Stimulated activated CD8-positive, alpha-beta memory T cell treated with anti-CD3 and anti-CD28 coated beads, Interleukin-12 subunit alpha, Interleukin-12 subunit beta, amount 100 ng/mL, for 1 hour (primary cell): ENCODE measurements around the gene ITCH.
"Not testable (repeated sequence)": the region's sequence is repeated elsewhere in the genome, so short reads cannot be mapped to it uniquely, and the experiment has no call there.

ENCODE experiments used
- DNase-seq: peaks from one replicate; pipeline ENCODE4 v3.0.0-alpha.2; 2020; ENCODE audit warnings: low read depth

ITCH gene

DNA sequence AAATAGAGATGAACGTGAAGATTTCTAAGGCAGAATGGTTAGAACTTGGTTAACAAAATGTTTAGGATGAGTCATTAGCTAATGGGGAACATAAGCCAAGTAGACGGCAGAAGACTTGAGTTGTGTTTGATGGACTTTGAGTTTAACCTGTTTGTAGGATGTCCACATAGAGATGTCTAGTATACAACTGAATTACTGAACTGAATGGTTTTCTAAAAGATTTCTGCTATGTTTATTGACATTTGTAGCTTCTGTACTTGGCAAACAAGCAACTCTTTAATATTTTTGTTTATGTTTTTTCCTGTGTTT, 98.7 kb downstream of the ITCH start:
- DNase-seq = no peak

DNA sequence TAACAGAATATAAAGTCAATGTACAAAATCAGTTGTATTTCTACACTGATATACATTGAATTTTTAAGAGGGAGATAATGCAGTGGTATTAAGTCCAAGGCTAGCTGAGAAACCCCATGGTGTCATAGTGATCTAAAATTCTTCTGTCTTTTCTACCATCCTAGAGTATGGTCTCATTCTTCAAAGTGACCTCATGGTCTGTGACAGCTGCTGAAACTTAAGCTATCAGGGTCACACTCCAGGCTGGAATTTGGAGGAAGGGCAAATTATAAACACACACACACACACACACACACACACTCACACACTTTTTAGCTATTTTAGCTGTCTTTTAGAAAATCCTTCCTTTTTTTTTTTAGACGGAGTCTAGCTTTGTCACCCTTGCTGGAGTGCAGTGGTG, 105.9 kb downstream of the ITCH start:
- DNase-seq = no peak

GRCh38 chr20:34472246-34472925, 109.3 kb downstream of the ITCH start:
- no peak for DNase-seq

DNA sequence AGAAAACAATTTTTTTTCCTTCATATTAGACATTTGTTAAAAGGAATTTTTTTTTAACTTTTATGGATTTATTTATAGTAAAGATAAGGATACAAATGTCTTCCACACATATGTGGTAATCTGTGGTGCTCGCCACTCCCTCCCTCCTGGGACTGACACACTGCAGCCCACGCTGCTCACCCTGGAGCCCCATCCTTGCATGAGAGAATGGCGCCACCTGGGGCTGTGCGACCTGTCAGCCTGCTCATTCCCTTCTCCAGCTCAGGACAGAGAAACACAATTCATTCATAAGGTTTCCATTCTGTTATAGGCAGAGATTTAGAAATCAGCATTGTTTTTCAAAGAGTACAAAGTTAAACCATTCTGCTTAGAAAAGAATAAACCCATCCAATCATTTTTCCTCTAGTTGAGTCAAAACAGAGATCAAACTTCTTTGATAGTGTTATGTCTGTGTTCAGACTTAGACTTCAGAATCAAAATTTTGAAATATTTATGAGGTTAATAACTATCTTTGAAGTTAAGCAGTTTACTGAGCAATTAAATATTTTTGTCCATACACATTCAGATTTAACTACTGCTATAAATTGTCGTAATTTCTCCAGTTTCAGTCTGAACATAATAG, 110.3 kb downstream of the ITCH start:
- DNase-seq = no peak

DNA sequence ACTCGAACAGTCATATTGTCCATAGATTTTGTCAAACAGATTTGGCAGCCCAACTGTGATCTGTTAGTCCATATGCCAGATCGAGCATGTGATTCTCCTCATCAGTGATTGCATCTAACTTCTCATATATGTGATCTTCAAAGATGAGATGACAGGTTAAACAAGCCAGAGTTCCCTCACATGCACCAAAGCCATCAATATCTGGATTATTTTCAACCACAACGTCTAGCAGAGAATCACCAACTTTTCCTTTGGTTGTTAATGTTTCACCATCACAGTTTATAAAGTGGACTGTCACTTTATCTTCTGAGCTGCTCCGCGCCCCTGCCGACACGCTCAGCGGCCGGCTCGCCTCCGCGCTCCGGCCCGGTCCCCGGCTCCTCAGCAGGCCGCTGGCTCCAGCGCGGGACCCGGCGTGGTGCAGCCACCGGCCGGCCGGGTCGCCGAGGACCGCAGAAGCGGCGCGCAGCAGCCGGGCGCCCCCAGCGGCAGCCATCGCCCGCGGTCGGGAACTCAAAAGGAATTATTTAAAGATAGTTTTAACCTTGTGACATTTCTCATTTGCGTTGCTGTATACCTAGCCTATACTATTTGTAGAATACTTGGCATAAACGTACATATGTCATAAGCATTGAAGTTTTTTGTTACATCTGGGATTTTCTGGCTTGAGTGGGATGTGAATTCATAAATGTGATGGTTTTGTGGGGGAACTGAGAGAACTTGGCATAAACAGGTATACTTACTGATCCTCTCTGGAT, 113.1 kb downstream of the ITCH start:
- DNase-seq = peak; percentile 14

DNA sequence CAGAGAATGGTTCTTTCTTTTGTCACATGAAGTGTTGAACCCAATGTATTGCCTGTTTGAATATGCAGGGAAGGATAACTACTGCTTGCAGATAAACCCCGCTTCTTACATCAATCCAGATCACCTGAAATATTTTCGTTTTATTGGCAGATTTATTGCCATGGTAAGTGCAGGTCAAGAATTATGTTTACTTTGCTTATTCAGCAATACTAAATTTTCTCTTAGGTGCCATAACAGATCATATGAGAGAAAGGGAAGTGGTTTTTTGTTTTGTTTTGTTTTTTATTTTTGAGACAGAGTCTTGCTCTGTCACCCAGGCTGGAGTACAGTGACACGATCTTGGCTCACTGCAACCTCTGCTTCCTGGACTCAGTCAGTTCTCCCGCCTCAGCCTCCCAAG, 116.6 kb downstream of the ITCH start:
- no peak for DNase-seq

DNA sequence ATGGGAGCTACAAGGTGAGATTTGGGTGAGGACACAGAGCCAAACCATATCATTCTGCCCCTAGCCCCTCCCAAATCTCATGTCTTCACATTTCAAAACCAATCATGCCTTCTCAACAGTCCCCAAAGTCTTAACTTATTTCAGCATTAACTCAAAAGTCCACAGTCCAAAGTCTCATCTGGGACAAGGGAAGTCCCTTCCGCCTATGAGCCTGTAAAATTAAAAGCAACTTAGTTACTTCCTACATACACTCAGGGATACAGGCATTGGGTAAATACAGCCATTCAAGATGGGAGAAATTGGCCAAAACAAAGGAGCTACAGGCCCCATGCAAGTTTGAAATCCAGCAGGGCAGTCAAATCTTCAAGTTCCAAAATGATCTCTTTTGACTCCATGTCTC, 119.1 kb downstream of the ITCH start:
- DNase-seq = not testable (repeated sequence)

GRCh38 chr20:34483585-34484220, 120.6 kb downstream of the ITCH start:
- not testable (repeated sequence) for DNase-seq

DNA sequence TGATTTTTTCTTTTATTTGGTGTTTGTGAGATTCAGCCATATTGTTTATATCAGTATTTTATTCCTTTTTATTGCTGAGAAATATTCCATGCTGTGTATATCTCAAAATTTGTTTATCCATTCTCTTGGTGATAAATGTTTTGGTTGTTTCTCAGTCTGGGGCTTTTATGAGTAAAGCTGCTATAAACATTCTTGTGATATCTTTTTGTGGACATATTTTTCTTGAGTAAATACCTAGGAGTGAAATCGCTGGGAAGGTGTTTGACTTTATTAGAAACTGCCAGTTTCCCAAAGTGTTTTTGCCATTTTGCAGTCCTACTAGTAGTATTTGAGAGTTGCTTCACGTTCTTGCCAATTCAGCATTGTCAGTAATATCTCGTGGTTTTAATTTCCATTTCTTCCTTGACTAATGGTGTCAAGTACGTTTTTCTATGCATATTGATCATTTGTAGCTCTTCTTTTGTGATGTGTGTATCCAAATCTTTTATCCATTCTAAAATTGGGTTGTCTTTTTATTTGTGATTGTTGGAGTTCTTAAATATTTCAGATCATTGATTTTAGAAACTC, 122.1 kb downstream of the ITCH start:
- no peak for DNase-seq

DNA sequence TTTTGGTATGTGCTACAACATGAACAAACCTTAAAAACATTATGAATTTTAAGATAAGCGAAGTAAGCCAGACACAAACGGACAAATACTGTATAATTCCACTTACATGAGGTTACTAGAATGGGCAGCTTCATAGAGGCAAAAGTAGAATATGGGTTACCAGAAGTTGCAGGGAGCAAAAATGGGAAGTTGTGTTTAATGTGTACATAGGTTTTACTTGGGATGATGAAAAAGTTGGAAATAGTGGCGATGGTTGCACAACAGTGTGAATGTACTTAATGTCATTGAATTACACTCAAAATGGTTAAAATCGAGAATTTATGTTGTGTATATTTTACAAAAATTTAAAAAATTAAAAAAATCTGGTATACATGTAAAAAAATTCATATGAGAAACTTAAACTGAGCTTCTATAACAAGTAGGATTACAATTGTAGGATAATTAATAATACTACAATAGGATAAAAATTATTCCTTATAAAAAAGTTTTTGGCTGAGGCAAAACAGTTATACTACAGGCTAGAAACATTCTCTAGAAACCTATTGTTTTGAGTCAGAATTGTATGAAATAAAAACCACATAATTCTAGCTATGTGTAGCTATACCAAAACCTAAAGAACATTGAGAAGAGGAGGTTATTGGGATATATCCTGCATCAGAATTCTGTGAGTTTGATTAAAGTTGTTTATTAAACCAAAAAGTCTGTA, 128.3 kb downstream of the ITCH start:
- no peak for DNase-seq

DNA sequence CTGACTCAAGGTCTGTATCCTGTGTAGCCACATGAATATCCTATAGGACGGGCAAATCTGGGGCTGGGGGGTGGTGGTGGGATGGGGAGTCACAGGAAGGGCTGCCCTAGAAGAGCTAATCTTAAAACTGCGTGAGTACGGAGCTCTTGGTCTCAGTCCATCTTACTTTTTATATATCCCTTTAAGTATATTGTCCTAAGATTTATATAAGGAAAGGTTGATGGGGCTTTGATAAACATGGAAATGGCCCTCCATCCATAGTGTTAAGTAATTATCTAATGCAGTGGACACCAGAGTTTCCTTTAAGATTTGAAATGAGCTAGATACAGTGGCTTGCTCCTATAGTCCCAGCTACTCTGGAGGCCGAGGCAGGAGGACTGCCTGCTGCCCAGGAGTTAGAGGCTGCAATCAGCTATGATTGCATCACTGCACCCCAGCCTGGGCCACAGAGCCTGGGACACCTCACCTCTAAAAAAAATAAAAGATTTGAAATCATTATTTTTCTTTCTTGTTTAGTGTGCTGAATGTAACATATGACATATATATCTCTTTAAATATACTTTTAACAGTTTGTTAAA, 128.9 kb downstream of the ITCH start:
- no peak for DNase-seq

- DNase-seq = no peak
Measured at GRCh38 chr20:34493646-34494045, 130.6 kb downstream of the ITCH start.

- no peak for DNase-seq
Measured at GRCh38 chr20:34495307-34495706, 132.2 kb downstream of the ITCH start.

DNA sequence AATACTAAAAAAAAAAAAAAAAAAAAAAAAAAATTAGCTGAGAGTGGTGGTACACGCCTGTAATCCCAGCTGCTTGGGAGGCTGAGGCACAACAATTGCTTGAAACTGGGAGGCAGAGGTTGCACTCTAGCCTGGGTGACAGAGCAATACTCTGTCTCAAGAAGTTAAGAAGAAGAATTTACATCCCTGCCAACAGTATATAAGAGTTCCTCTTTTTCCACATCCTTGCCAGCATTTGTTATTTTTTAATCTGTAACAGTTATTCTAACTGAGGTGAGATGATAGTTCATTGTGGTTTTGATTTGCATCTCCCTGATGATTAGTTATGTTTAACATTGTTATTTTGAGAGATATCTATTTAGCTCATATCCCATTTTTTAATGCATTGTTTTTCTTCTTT, 132.8 kb downstream of the ITCH start:
- DNase-seq = no peak

GRCh38 chr20:34497596-34497995, 134.5 kb downstream of the ITCH start:
- DNase-seq = not testable (repeated sequence)

DNA sequence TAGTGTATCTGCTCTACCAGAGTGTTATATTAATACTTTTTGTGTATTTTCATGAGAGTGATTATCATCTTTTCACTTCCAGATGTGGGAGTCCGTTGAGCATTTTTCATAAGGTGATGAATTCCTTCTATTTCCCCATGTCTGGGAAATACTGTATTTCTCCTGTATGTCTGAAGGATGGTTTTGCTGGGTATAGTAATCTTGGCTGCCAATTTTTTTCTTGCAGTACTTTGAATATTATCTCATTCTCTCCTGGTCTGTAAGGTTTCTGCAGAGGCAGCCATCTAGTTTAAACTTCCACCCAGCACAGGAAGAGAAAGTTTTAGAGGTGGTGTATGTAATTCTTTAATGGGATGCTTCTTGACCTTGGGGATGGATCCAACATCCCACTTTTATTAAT, 137.8 kb downstream of the ITCH start:
- DNase-seq = no peak

DNA sequence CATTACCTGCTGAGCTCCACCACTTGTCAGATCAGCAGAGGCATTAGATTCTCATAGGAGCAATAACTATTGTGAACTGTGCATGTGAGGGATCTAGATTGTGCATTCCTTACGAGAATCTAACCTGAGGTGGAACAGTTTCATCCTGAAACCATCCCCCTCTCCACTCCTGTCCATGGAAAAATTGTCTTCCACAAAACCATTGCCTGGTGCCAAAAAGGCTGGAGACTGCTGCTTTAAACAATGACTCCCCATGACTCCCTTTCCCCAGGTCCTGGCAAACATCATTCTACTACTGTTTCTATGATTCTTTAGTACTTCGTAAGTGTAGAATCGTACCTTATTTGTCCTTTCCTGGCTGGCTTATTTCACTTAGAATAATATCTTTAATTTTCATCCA, 143.4 kb downstream of the ITCH start:
- no peak for DNase-seq

- DNase-seq = no peak
Measured at GRCh38 chr20:34507702-34508413, 144.8 kb downstream of the ITCH start.

DNA sequence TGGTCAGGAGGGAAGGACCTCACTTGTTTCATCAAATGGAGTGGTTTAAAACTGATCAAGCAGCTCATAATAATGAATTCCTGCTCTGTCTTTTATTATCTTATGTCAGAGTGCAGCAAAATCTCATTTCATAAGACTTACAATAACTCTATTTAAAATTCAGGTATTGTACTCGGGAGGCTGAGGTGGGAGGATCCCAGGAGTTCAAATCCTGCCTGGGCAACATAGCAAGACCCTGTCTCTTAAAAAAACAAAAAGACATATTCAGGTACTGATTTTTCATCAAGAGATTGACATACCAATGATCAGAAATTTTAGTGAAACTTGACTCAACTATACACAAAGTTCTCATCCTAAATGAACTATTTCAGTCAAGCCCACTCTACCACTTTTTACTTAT, 147.5 kb downstream of the ITCH start:
- DNase-seq = no peak

DNA sequence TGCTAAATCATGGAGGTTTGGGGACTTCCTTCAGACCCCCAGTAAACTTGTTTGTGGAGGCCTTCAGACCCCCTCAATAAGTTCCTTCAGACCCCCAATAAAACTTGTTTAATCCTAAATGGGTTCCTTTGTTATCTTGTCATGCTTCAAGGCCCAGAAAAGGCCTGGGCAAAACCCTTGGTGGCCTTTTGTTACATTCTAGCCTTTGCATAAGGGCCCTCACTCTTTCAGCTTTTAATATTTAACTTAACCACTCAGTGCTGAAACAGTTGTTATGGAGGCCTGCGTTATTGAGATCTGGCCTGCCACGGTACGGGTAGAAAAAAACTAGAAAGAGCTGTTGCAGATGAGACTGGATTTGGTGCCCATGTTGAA, 148.8 kb downstream of the ITCH start:
- DNase-seq = no peak
